Sigmoid colon (tissue), 4 donors: ENCODE data around the gene GJC1.

Source experiments
- POLR2AphosphoS5 ChIP-seq, 4 donors: sonication (generic); formaldehyde crosslinking; IDR thresholded peaks; one replicate each; pipeline ENCODE4 v1.6.1; 2017; ENCODE audit warnings: antibody characterized with exemption in 4 of 4
- TF ChIP-seq, protein P1 (sequence below), 4 experiments: fragments of 450-650 bp in 3 of 4; fragments of 200-600 bp in 1 of 4; IDR thresholded peaks; one replicate each; pipeline ENCODE4 v1.5.1; 2016 to 2019; ENCODE audit warnings: antibody characterized with exemption in 4 of 4, mild to moderate bottlenecking in 3 of 4, moderate library complexity in 2 of 4

DNA sequence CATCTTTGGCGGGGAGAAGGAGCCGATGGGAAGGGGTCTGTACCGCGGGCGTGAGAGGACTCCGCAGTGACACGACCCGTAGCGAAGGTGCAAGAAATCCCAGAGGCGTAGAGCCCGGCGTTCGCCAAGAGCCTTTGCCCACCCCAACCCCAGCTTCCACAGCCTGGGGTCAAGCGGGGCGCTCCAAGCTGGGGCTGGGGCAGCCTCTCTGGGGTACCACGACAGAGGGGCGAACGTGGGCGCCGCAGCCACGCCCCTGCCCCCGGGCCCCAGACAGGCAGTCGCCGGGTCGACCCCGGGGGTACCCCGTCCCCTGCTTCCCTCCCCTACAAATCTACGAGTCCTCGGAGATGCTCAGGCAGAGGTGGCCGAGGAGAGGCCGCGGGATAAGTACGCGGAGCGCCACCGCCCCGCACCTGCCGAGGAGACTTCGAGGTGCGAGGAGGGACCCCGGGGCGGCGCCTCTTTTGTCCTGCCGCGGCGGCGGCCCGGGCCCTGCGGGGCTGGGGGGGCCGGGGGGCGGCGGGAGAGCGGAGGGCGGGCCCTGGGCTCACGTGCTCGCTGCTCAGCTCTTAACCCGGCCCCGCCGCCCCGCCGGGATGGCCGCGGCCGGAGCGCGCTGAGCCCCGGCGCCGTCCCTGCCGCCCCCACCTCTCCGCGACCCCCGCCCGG lies 71.5 kb downstream of the GJC1 start, which contains the start of gene ADAM11:
- TF ChIP-seq, protein P1, sequence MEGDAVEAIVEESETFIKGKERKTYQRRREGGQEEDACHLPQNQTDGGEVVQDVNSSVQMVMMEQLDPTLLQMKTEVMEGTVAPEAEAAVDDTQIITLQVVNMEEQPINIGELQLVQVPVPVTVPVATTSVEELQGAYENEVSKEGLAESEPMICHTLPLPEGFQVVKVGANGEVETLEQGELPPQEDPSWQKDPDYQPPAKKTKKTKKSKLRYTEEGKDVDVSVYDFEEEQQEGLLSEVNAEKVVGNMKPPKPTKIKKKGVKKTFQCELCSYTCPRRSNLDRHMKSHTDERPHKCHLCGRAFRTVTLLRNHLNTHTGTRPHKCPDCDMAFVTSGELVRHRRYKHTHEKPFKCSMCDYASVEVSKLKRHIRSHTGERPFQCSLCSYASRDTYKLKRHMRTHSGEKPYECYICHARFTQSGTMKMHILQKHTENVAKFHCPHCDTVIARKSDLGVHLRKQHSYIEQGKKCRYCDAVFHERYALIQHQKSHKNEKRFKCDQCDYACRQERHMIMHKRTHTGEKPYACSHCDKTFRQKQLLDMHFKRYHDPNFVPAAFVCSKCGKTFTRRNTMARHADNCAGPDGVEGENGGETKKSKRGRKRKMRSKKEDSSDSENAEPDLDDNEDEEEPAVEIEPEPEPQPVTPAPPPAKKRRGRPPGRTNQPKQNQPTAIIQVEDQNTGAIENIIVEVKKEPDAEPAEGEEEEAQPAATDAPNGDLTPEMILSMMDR (IDR thresholded peaks at IDR 0.05), result no peak
- TF ChIP-seq POLR2AphosphoS5 (IDR thresholded peaks at IDR 0.05), result no peak
